HCT116 (cell line): ENCODE results near the gene CWC15. TPM values are rescaled to one million over a fixed set of nuclear protein-coding genes. Genes with fewer than 3 reads are reported as not detected.

Experiments
- ATAC-seq: fragments of 200-7000 bp; cut with Tn5 transposase; 2 replicates; pipeline ENCODE4 v1.9.1; 2020; ENCODE audit warnings: mild to moderate bottlenecking, moderate library complexity
- BruUV-seq: library from RNA; stranded (reverse); fragments of 400-500 nt; replicated peaks from 2 replicates; lab custom pipeline; 2021; lab: Mats Ljungman, UMichigan
- CTCF ChIA-PET: fragments of 300-600 bp; sonication (Branson Sonifier 250); formaldehyde crosslinking; loops from one replicate; lab custom pipeline; 2021; ENCODE audit warnings: antibody characterized with exemption; lab: Charles Lee
- POLR2A ChIA-PET: fragments of 300-600, 350-600 bp; sonication (Branson Sonifier 250); formaldehyde crosslinking; loops from one replicate; lab custom pipeline; 2021; ENCODE audit warnings: antibody characterized with exemption; lab: Charles Lee
- RAD21 ChIA-PET, 2 experiments: fragments of 300-600 bp; sonication (Branson Sonifier 250); formaldehyde crosslinking; loops; one replicate each; lab custom pipeline; 2023; ENCODE audit warnings: low total read pairs in 2 of 2; ENCODE audit not compliant: uncharacterized antibody in 2 of 2, unreplicated experiment in 2 of 2, low non-redundant PET in 1 of 2; lab: Charles Lee
- DNase-seq: peaks from one replicate; pipeline ENCODE4 v3.0.0-alpha.2; 2010; ENCODE audit warnings: low read depth, low spot score
- H2AFZ ChIP-seq: fragments of 200-600 bp; shearing (Covaris generic), sonication (generic); 2 replicates; pipeline ENCODE4 v1.6.1; 2017; ENCODE audit warnings: low read depth, mixed run types, mixed read lengths, antibody characterized with exemption, low read length; ENCODE audit not compliant: poor library complexity, severe bottlenecking
- H3K27ac ChIP-seq: 2 replicates; pipeline ENCODE4 v1.5.1; 2012; ENCODE audit warnings: low read depth, low read length
- H3K27me3 ChIP-seq: fragments of 200-600 bp; sonication (generic); 2 replicates; pipeline ENCODE4 v1.6.1; 2016; ENCODE audit warnings: mixed run types, low read length, mixed read lengths; ENCODE audit not compliant: insufficient read depth
- H3K36me3 ChIP-seq, 2 experiments: fragments of 200-500 bp in 1 of 2; fragments of 200-600 bp in 1 of 2; sonication (Bioruptor generic) in 1 of 2; sonication (generic) in 1 of 2; 2 replicates each; pipeline versions ENCODE4 v1.5.1 to v1.6.1; 2014 to 2016; ENCODE audit warnings: low read length in 2 of 2, inconsistent platforms in 1 of 2, mixed read lengths in 1 of 2, mixed run types in 1 of 2; ENCODE audit not compliant: insufficient read depth in 2 of 2, control insufficient read depth in 1 of 2
- H3K4me1 ChIP-seq, 2 experiments: fragments of 200-600 bp in 1 of 2; sonication (generic) in 1 of 2; 2 replicates each; pipeline versions ENCODE4 v1.5.1 to v1.6.1; 2012 to 2017; ENCODE audit warnings: low read length in 2 of 2, inconsistent platforms in 1 of 2, mild to moderate bottlenecking in 1 of 2, mixed read lengths in 1 of 2, mixed run types in 1 of 2, moderate library complexity in 1 of 2; ENCODE audit not compliant: insufficient read depth in 2 of 2, control insufficient read depth in 1 of 2
- H3K4me2 ChIP-seq: fragments of 200-600 bp; sonication (generic); 2 replicates; pipeline ENCODE4 v1.6.1; 2017; ENCODE audit warnings: mixed run types, low read length, mixed read lengths
- H3K4me3 ChIP-seq, 2 experiments: fragments of 200-600 bp in 1 of 2; sonication (generic) in 1 of 2; replicated peaks in 1 of 2; 2 replicates each; pipeline ENCODE4 v1.5.1; 2011 to 2016; ENCODE audit warnings: low read length in 2 of 2, control low read depth in 1 of 2, low read depth in 1 of 2, mild to moderate bottlenecking in 1 of 2, mixed read lengths in 1 of 2, mixed run types in 1 of 2
- H3K79me2 ChIP-seq: fragments of 200-600 bp; sonication (generic); 2 replicates; pipeline ENCODE4 v1.6.1; 2017; ENCODE audit warnings: mild to moderate bottlenecking, mixed run types, low read length, moderate library complexity, mixed read lengths; ENCODE audit not compliant: insufficient read depth
- H3K9ac ChIP-seq: fragments of 200-600 bp; sonication (generic); 2 replicates; pipeline ENCODE4 v1.6.1; 2016; ENCODE audit warnings: low read length, mixed read lengths
- H3K9me2 ChIP-seq: fragments of 200-600 bp; sonication (generic), shearing (Covaris generic); 2 replicates; pipeline ENCODE4 v1.6.1; 2017; ENCODE audit warnings: mixed run types, mild to moderate bottlenecking, moderate library complexity; ENCODE audit not compliant: insufficient read depth
- H3K9me3 ChIP-seq, 2 experiments: fragments of 200-500 bp in 1 of 2; fragments of 200-600 bp in 1 of 2; sonication (Bioruptor generic) in 1 of 2; sonication (generic) in 1 of 2; 2 replicates each; pipeline ENCODE4 v1.6.1; 2014 to 2017; ENCODE audit warnings: low read length in 2 of 2, mixed read lengths in 2 of 2, inconsistent platforms in 1 of 2, low read depth in 1 of 2, mild to moderate bottlenecking in 1 of 2, mixed run types in 1 of 2, moderate library complexity in 1 of 2; ENCODE audit not compliant: control insufficient read depth in 1 of 2, insufficient read depth in 1 of 2
- H4K20me1 ChIP-seq: fragments of 200-600 bp; sonication (generic), shearing (Covaris generic); 2 replicates; pipeline ENCODE4 v1.6.1; 2017; ENCODE audit warnings: mixed run types, mild to moderate bottlenecking, moderate library complexity; ENCODE audit not compliant: insufficient read depth
- ATF3 ChIP-seq: IDR thresholded peaks from 2 replicates; pipeline ENCODE4 v1.6.1; 2012
- ELF1 ChIP-seq: IDR thresholded peaks from 2 replicates; pipeline ENCODE4 v1.6.1; 2012; ENCODE audit warnings: low read depth, borderline replicate concordance
- EZH2phosphoT487 ChIP-seq: fragments of 200-600 bp; IDR thresholded peaks from 2 replicates; pipeline ENCODE4 v1.6.1; 2018; ENCODE audit warnings: antibody characterized with exemption, borderline replicate concordance
- JUND ChIP-seq: IDR thresholded peaks from 2 replicates; pipeline ENCODE4 v1.6.1; 2012
- MAX ChIP-seq: IDR thresholded peaks from 2 replicates; pipeline ENCODE4 v1.6.1; 2012
- POLR2AphosphoS5 ChIP-seq: IDR thresholded peaks from 2 replicates; pipeline ENCODE4 v1.6.1; 2011; ENCODE audit warnings: mild to moderate bottlenecking, low read depth, low read length, moderate library complexity
- RAD21 ChIP-seq: IDR thresholded peaks from 2 replicates; pipeline ENCODE4 v1.6.1; 2012; ENCODE audit warnings: low read depth, mild to moderate bottlenecking
- SIN3A ChIP-seq: IDR thresholded peaks from 2 replicates; pipeline ENCODE4 v1.6.1; 2012; ENCODE audit warnings: low read depth
- SP1 ChIP-seq: IDR thresholded peaks from 2 replicates; pipeline ENCODE4 v1.6.1; 2012; ENCODE audit warnings: low read depth
- SRF ChIP-seq: IDR thresholded peaks from 2 replicates; pipeline ENCODE4 v1.6.1; 2012; ENCODE audit warnings: low read depth
- YY1 ChIP-seq: IDR thresholded peaks from 2 replicates; pipeline ENCODE4 v1.6.1; 2011; ENCODE audit warnings: low read length, low read depth, moderate library complexity, mild to moderate bottlenecking; ENCODE audit not compliant: insufficient replicate concordance; ENCODE audit errors: extremely low read depth
- ZFX ChIP-seq: fragments of 450-650 bp; IDR thresholded peaks from 2 replicates; pipeline ENCODE4 v1.6.1; 2017
- intact Hi-C: fragments of 100-400 bp; cut with micrococcal nuclease; formaldehyde crosslinking; loops from 2 replicates; pipeline ENCODE4 v1.10.0; 2022
- total RNA-seq: library from RNA; stranded (reverse); gene quantifications from one replicate; pipeline ENCODE4 v1.2.1, GENCODE V29; 2021; ENCODE audit not compliant: unreplicated experiment

Gene CWC15
- total RNA-seq, 1 experiment from 2014 or later = 47.6 TPM

- ATAC-seq = no peak
- Histone ChIP-seq H3K27me3 (no peaks in the 10 kb centered on the region), H3K9me3 (no peaks in the 10 kb centered on the region), H3K9me2 (no peaks in the 10 kb centered on the region), H3K79me2 (no peaks in the 10 kb centered on the region), H3K4me1 (peaks cover 13 to 14% of the 10 kb centered on the region in 2 experiments; a peak in 3 of 4 replicates), H3K36me3 (no peaks in the 10 kb centered on the region), H2AFZ (no peak overlapping the region), H3K9ac (no peak overlapping the region), H3K4me2 (no peak overlapping the region), H3K4me3 (no peak overlapping the region), H3K27ac (no peak overlapping the region), H4K20me1 (no peaks in the 10 kb centered on the region)
- intact Hi-C loops = no loop called here
- POLR2A ChIA-PET = no interaction called here
- TF ChIP-seq ZFX = no peak
- no peak for TF ChIP-seq POLR2AphosphoS5
- no peak for TF ChIP-seq SIN3A
- TF ChIP-seq ELF1 = no peak
- TF ChIP-seq YY1 = no peak
- TF ChIP-seq SP1 = no peak
- TF ChIP-seq MAX = no peak
- TF ChIP-seq JUND = no peak
- TF ChIP-seq ATF3 = no peak
- no peak for TF ChIP-seq RAD21
- TF ChIP-seq SRF = no peak
- TF ChIP-seq EZH2phosphoT487 = no peak
- CTCF ChIA-PET = no interaction called here
- DNase-seq = no peak
- RAD21 ChIA-PET = no interaction called here
- BruUV-seq = no TSS peak
Measured at GRCh38 chr11:94922321-94923003, 50.9 kb downstream of the CWC15 start.
